Breast epithelium (tissue), 4 donors: ENCODE results near the gene OR7G2. TPM values are rescaled to one million over a fixed set of nuclear protein-coding genes. Genes with fewer than 3 reads are reported as not detected.

Experiments used
- DNase-seq, 2 donors: peaks; one replicate each; pipeline ENCODE4 v3.0.0-alpha.2; 2019; ENCODE audit warnings: low spot score in 2 of 2
- H3K27ac ChIP-seq, 2 donors: fragments of 200-600 bp; sonication (generic) in 1 of 2; one replicate each; pipeline ENCODE4 v1.5.1; 2016 to 2019; ENCODE audit warnings: mild to moderate bottlenecking in 1 of 2
- H3K27me3 ChIP-seq, 2 donors: fragments of 200-600 bp; sonication (generic) in 1 of 2; one replicate each; pipeline versions ENCODE4 v1.5.1 to v1.6.0; 2017 to 2019; ENCODE audit warnings: control low read depth in 1 of 2, mild to moderate bottlenecking in 1 of 2
- H3K36me3 ChIP-seq: fragments of 200-600 bp; one replicate; pipeline ENCODE4 v1.5.1; 2019
- H3K4me1 ChIP-seq, 2 donors: fragments of 200-600 bp; sonication (generic); one replicate each; pipeline ENCODE4 v1.5.1; 2016 to 2019; ENCODE audit warnings: control low read depth in 1 of 2
- H3K4me3 ChIP-seq, 3 donors: fragments of 200-600 bp; sonication (generic); 1 replicate in 2 of 3; 2 replicates in 1 of 3; pipeline ENCODE4 v1.5.1; 2016 to 2019; ENCODE audit warnings: mild to moderate bottlenecking in 3 of 3, moderate library complexity in 2 of 3
- H3K9me3 ChIP-seq, 2 donors: fragments of 200-600 bp; sonication (generic) in 1 of 2; one replicate each; pipeline ENCODE4 v1.5.1; 2016 to 2019; ENCODE audit warnings: control low read depth in 1 of 2
- POLR2A ChIP-seq: fragments of 450-650 bp; IDR thresholded peaks from one replicate; pipeline ENCODE4 v1.6.1; 2016; ENCODE audit warnings: antibody characterized with exemption, mild to moderate bottlenecking, moderate library complexity
- POLR2AphosphoS5 ChIP-seq, 3 donors: sonication (generic); formaldehyde crosslinking; IDR thresholded peaks; one replicate each; pipeline ENCODE4 v1.6.1; 2017; ENCODE audit warnings: antibody characterized with exemption in 3 of 3
- intact Hi-C: fragments of 100-400 bp; cut with DNase I; formaldehyde crosslinking; loops from one replicate; pipeline ENCODE4 v1.15.1; 2023; ENCODE audit warnings: low total_unique reads
- total RNA-seq, 3 donors: library from RNA; depleted of rRNA; stranded (reverse); fragments of >200 nt; gene quantifications; one replicate each; pipeline ENCODE4 v1.1.0, GENCODE V29; 2016
- TF ChIP-seq, protein P1 (sequence below), 3 donors: fragments of 450-650 bp; IDR thresholded peaks; one replicate each; pipeline ENCODE4 v1.5.1; 2016 to 2017; ENCODE audit warnings: antibody characterized with exemption in 3 of 3, mild to moderate bottlenecking in 3 of 3, moderate library complexity in 3 of 3

OR7G2 gene
- total RNA-seq, 3 donors from 2014 or later: not detected

- TF ChIP-seq POLR2AphosphoS5 (IDR thresholded peaks at IDR 0.05) (no peak), POLR2A (no peak)
- TF ChIP-seq, protein P1, sequence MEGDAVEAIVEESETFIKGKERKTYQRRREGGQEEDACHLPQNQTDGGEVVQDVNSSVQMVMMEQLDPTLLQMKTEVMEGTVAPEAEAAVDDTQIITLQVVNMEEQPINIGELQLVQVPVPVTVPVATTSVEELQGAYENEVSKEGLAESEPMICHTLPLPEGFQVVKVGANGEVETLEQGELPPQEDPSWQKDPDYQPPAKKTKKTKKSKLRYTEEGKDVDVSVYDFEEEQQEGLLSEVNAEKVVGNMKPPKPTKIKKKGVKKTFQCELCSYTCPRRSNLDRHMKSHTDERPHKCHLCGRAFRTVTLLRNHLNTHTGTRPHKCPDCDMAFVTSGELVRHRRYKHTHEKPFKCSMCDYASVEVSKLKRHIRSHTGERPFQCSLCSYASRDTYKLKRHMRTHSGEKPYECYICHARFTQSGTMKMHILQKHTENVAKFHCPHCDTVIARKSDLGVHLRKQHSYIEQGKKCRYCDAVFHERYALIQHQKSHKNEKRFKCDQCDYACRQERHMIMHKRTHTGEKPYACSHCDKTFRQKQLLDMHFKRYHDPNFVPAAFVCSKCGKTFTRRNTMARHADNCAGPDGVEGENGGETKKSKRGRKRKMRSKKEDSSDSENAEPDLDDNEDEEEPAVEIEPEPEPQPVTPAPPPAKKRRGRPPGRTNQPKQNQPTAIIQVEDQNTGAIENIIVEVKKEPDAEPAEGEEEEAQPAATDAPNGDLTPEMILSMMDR (IDR thresholded peaks at IDR 0.05): no peak
- intact Hi-C loops: no loop called here
- no peak for DNase-seq
These were observed 41.7 kb downstream of the OR7G2 start for GRCh38 chr19:9065457-9066014.

DNA sequence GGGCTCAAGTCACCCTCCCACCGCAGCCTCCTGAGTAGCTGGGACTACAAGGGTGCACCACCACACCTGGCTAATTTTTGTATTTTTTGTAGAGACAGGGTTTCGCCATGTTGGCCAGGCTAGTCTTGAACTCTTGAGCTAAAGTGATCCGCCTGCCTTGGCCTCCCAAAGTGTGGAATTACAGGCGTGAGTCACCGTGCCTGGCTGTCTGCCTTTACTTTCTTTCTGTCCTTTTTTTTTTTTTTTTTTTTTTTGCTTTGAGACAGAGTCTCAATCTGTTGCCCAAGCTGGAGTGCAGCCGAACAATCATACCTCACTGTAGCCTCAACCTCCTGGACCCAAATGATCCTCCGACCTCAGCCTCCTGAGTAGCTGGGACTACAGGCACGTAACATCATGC, 45.4 kb downstream of the OR7G2 start:
- H3K27ac ChIP-seq: no peak overlapping the region
- no peaks in the 10 kb centered on the region for H3K9me3 ChIP-seq
- DNase-seq: no peak
- H3K4me3 ChIP-seq: no peak overlapping the region
- TF ChIP-seq POLR2AphosphoS5 (IDR thresholded peaks at IDR 0.05): no peak
- no peak for TF ChIP-seq POLR2A
- TF ChIP-seq, protein P1 (IDR thresholded peaks at IDR 0.05): no peak
- intact Hi-C loops: no loop called here
- no peaks in the 10 kb centered on the region for H3K4me1 ChIP-seq
- no peaks in the 10 kb centered on the region for H3K36me3 ChIP-seq
- no peaks in the 10 kb centered on the region for H3K27me3 ChIP-seq

More at GRCh38 chr19:9065457-9066014, 41.7 kb downstream of the OR7G2 start:
- Histone ChIP-seq H3K4me3 (no peak overlapping the region), H3K36me3 (no peaks in the 10 kb centered on the region), H3K9me3 (no peaks in the 10 kb centered on the region), H3K4me1 (no peaks in the 10 kb centered on the region), H3K27me3 (no peaks in the 10 kb centered on the region), H3K27ac (no peak overlapping the region)

- no peak for TF ChIP-seq POLR2A
- TF ChIP-seq POLR2AphosphoS5 (IDR thresholded peaks at IDR 0.05): no peak
- TF ChIP-seq, protein P1 (IDR thresholded peaks at IDR 0.05): no peak
- no peaks in the 10 kb centered on the region for H3K9me3 ChIP-seq
- intact Hi-C loops: no loop called here
- no peaks in the 10 kb centered on the region for H3K27me3 ChIP-seq
- H3K27ac ChIP-seq: no peak overlapping the region
- H3K4me1 ChIP-seq: no peaks in the 10 kb centered on the region
- no peak overlapping the region for H3K4me3 ChIP-seq
- H3K36me3 ChIP-seq: no peaks in the 10 kb centered on the region
- no peak for DNase-seq
These were observed 46.5 kb downstream of the OR7G2 start for GRCh38 chr19:9060564-9061340.

- H3K36me3 ChIP-seq: no peaks in the 10 kb centered on the region
- no peaks in the 10 kb centered on the region for H3K4me1 ChIP-seq
- H3K9me3 ChIP-seq: no peaks in the 10 kb centered on the region
- H3K27me3 ChIP-seq: no peaks in the 10 kb centered on the region
- TF ChIP-seq, protein P1 (IDR thresholded peaks at IDR 0.05): no peak
- TF ChIP-seq POLR2AphosphoS5 (IDR thresholded peaks at IDR 0.05) (no peak), POLR2A (no peak)
- intact Hi-C loops: no loop called here
- no peak overlapping the region for H3K27ac ChIP-seq
- no peak for DNase-seq
- no peak overlapping the region for H3K4me3 ChIP-seq
These were observed 48.2 kb downstream of the OR7G2 start for GRCh38 chr19:9058905-9059667.
